Astrocyte (in vitro differentiated cells and primary cell): ENCODE data around the gene UNC5A.

ENCODE experiments used
- EZH2 ChIP-seq: IDR thresholded peaks from 2 replicates; pipeline ENCODE4 v1.6.1; 2012; ENCODE audit warnings: mild to moderate bottlenecking, low read length, inconsistent platforms; ENCODE audit not compliant: insufficient read depth
- TF ChIP-seq, protein P1 (sequence below): IDR thresholded peaks from 2 replicates; pipeline ENCODE4 v1.5.1; 2011; ENCODE audit warnings: low read depth, mild to moderate bottlenecking, inconsistent platforms, low read length, moderate library complexity; ENCODE audit not compliant: insufficient read depth

DNA sequence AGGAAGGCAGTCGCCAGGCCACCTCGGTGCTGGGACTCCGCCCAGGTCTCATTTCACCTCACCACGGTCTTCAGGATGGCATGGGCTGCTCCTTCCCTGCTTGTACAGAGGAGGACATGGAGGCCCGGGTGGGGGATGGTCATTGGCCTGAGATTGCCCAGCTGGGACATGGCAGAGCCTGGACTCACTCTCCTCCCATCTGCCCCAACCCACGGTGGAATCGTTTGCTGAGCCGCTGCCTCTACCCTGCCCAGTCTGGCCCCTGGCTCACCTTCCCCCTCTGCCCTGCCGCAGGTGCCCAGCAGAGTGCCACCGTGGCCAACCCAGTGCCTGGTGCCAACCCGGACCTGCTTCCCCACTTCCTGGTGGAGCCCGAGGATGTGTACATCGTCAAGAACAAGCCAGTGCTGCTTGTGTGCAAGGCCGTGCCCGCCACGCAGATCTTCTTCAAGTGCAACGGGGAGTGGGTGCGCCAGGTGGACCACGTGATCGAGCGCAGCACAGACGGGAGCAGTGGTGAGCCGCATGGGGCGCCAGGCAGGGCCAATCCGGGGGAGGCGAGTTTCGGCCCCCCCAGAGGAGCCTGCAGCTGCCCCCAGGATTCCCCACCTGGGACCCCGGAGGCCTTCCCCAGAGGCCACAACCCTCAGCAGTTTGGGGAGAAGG is 52.1 kb downstream of the UNC5A start:
- TF ChIP-seq, protein P1, sequence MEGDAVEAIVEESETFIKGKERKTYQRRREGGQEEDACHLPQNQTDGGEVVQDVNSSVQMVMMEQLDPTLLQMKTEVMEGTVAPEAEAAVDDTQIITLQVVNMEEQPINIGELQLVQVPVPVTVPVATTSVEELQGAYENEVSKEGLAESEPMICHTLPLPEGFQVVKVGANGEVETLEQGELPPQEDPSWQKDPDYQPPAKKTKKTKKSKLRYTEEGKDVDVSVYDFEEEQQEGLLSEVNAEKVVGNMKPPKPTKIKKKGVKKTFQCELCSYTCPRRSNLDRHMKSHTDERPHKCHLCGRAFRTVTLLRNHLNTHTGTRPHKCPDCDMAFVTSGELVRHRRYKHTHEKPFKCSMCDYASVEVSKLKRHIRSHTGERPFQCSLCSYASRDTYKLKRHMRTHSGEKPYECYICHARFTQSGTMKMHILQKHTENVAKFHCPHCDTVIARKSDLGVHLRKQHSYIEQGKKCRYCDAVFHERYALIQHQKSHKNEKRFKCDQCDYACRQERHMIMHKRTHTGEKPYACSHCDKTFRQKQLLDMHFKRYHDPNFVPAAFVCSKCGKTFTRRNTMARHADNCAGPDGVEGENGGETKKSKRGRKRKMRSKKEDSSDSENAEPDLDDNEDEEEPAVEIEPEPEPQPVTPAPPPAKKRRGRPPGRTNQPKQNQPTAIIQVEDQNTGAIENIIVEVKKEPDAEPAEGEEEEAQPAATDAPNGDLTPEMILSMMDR = no peak
- TF ChIP-seq EZH2 = no peak
